Keratinocyte (primary cell): ENCODE measurements around the gene UNKL. TPM values are rescaled to one million over a fixed set of nuclear protein-coding genes. Genes with fewer than 3 reads are reported as not detected.

Experiments used
- DNase-seq: peaks from one replicate; pipeline ENCODE4 v3.0.0-alpha.2; 2011; ENCODE audit warnings: low read depth, missing footprints, low spot score
- FAIRE-seq: peaks from 2 replicates; lab custom pipeline; 2011; peaks lifted over from hg19 to GRCh38; lab: Jason Lieb, UNC
- H2AFZ ChIP-seq: 2 replicates; pipeline ENCODE4 v1.6.0; 2012; ENCODE audit warnings: low read length, control low read depth, inconsistent platforms; ENCODE audit not compliant: control insufficient read depth
- H3K27ac ChIP-seq: 2 replicates; pipeline ENCODE4 v1.5.1; 2011; ENCODE audit warnings: low read length; ENCODE audit not compliant: control insufficient read depth, insufficient read depth
- H3K27me3 ChIP-seq: 3 replicates; pipeline ENCODE4 v1.6.0; 2011; ENCODE audit warnings: low read length; ENCODE audit not compliant: control insufficient read depth, insufficient read depth; ENCODE audit errors: extremely low read depth
- H3K36me3 ChIP-seq, 2 experiments: 2 replicates in 1 of 2; 3 replicates in 1 of 2; pipeline ENCODE4 v1.5.1; 2011; ENCODE audit warnings: low read length in 2 of 2, mild to moderate bottlenecking in 1 of 2; ENCODE audit not compliant: control insufficient read depth in 2 of 2, insufficient read depth in 2 of 2; ENCODE audit errors: extremely low read depth in 1 of 2
- H3K4me1 ChIP-seq: 3 replicates; pipeline ENCODE4 v1.5.1; 2011; ENCODE audit warnings: low read length; ENCODE audit not compliant: control insufficient read depth, insufficient read depth; ENCODE audit errors: extremely low read depth
- H3K4me2 ChIP-seq: 3 replicates; pipeline ENCODE4 v1.6.0; 2011; ENCODE audit warnings: low read depth, low read length; ENCODE audit not compliant: control insufficient read depth, insufficient read depth; ENCODE audit errors: extremely low read depth
- H3K4me3 ChIP-seq, 3 experiments: fragments of 200-600 bp in 1 of 3; sonication (generic) in 1 of 3; 2 replicates in 2 of 3; 3 replicates in 1 of 3; pipeline ENCODE4 v1.5.1; 2011 to 2016; ENCODE audit warnings: low read length in 3 of 3, mild to moderate bottlenecking in 3 of 3, control low read depth in 2 of 3, inconsistent platforms in 1 of 3, low read depth in 1 of 3, mixed read lengths in 1 of 3, mixed run types in 1 of 3, moderate library complexity in 1 of 3; ENCODE audit not compliant: control insufficient read depth in 2 of 3, insufficient read depth in 2 of 3; ENCODE audit errors: extremely low read depth in 1 of 3
- H3K79me2 ChIP-seq: 2 replicates; pipeline ENCODE4 v1.6.0; 2012; ENCODE audit warnings: low read length; ENCODE audit not compliant: control insufficient read depth, insufficient read depth
- H3K9ac ChIP-seq: 3 replicates; pipeline ENCODE4 v1.6.0; 2011; ENCODE audit warnings: low read length; ENCODE audit not compliant: control insufficient read depth, insufficient read depth; ENCODE audit errors: extremely low read depth
- H3K9me1 ChIP-seq: 3 replicates; pipeline ENCODE4 v1.6.0; 2011; ENCODE audit warnings: low read length; ENCODE audit not compliant: control insufficient read depth, insufficient read depth; ENCODE audit errors: extremely low read depth
- H3K9me3 ChIP-seq: 2 replicates; pipeline ENCODE4 v1.5.1; 2012; ENCODE audit warnings: low read depth, low read length; ENCODE audit not compliant: control insufficient read depth
- H4K20me1 ChIP-seq: 3 replicates; pipeline ENCODE4 v1.6.0; 2011; ENCODE audit warnings: low read length; ENCODE audit not compliant: control insufficient read depth, insufficient read depth; ENCODE audit errors: extremely low read depth
- CTCF ChIP-seq, 3 experiments: IDR thresholded peaks in 1 of 3; conservative IDR thresholded peaks in 1 of 3; optimal IDR thresholded peaks in 1 of 3; 2 replicates in 2 of 3; 3 replicates in 1 of 3; pipeline versions ENCODE3 to v1.5.1; 2011; ENCODE audit warnings: low read length in 3 of 3, mild to moderate bottlenecking in 3 of 3, moderate library complexity in 2 of 3, control low read depth in 1 of 3, inconsistent platforms in 1 of 3; ENCODE audit not compliant: insufficient read depth in 2 of 3; ENCODE audit errors: extremely low read depth in 1 of 3
- EZH2 ChIP-seq: IDR thresholded peaks from one replicate; pipeline ENCODE4 v1.6.1; 2012; ENCODE audit warnings: inconsistent platforms, mild to moderate bottlenecking, low read length, moderate library complexity
- dilution Hi-C: fragments of 300-500 bp; cut with MboI; formaldehyde crosslinking; loops from one replicate; pipeline ENCODE4 v1.7.0; 2020; ENCODE audit warnings: low sequenced_read_pairs; ENCODE audit not compliant: extremely low pct_ligation_motif_present
- polyA plus RNA-seq, 5 experiments: library from polyadenylated mRNA; depleted of rRNA in 3 of 5; stranded (reverse) in 3 of 5; stranded (forward) in 1 of 5; unstranded in 1 of 5; fragments of >200 nt; gene quantifications; 1 replicate in 1 of 5; 2 replicates in 3 of 5; 3 replicates in 1 of 5; pipeline versions ENCODE4 v1.2.1 to v1.2.3, GENCODE V29; 2011 to 2012; ENCODE audit warnings: missing spikeins in 2 of 5, low read depth in 1 of 5, low replicate concordance in 1 of 5

Gene UNKL
- polyA plus RNA-seq, 1 donor (not counting 4 experiments of a cell fraction or from before 2014, with no cell fraction given) = 2.3 TPM

DNA sequence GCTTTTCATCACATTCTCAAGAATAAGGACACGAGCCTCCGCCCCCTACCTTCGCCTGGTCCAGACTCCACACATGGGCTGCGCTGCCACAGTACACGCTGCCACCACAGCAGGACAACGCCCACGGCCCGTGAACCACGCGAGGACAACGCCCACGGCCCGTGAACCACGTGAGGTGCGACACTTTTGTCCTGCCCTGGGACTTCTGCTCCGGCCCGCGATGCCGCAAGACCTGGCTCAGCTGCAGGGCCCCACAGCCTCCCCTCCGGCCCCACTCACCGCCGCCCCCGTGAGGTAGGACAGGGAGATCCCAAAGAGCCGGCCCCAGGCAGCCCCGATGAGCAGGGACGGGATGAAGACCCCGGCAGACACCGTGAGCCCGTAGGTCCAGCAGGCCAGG, 35.7 kb upstream of the UNKL start:
- dilution Hi-C loops = no loop called here

DNA sequence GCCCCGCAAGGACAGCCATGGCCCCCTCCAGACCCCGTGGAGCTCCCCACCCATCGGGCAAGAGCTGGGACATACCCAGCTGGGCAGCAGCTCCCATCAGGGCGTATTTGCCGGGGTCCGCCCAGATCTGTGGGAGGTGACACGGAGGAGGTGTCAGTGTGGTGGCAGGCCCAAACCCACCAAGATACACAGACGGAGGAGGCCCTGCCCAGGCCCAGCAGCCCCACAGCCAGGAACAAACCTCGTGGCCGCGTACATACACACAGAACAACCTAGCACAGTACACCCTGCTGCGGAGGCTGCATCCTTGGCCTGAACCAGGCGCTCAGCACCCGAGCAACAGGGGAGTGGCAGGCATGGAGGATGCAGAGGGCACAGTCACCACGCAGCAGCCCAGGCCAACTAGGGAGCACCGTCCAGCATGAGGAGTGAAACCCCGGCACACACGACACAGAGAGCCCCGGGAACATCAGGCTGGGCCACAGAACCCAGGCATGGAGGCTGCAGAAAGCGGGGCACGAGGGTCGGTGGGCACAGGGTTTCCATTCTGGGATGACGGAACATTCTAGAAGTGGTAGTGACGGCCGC, 34.8 kb upstream of the UNKL start:
- dilution Hi-C loops = no loop called here
- H4K20me1 ChIP-seq = no peaks in the 10 kb centered on the region
- no peaks in the 10 kb centered on the region for H3K9me3 ChIP-seq
- no peaks in the 10 kb centered on the region for H3K27me3 ChIP-seq
- no peak overlapping the region for H3K4me3 ChIP-seq
- no peak for FAIRE-seq
- H3K4me2 ChIP-seq = no peak overlapping the region
- no peaks in the 10 kb centered on the region for H3K79me2 ChIP-seq
- H3K4me1 ChIP-seq = no peaks in the 10 kb centered on the region
- H3K9me1 ChIP-seq = no peaks in the 10 kb centered on the region
- no peak overlapping the region for H2AFZ ChIP-seq
- H3K27ac ChIP-seq = no peak overlapping the region
- TF ChIP-seq EZH2 (no peak), CTCF (optimal IDR thresholded peaks at IDR 0.05 in 1 of 3, IDR thresholded peaks at IDR 0.05 in 1 of 3, conservative IDR thresholded peaks at IDR 0.05 in 1 of 3; ENCODE audit: extremely low read depth in 1 of 3, insufficient read depth in 2 of 3, low read length in 3 of 3) (no peak)
- DNase-seq = no peak
- peaks cover 0 to 29% of the 10 kb centered on the region in 2 experiments for H3K36me3 ChIP-seq
- no peak overlapping the region for H3K9ac ChIP-seq

More for the DNA sequence above, 35.7 kb upstream of the UNKL start:
- Histone ChIP-seq H3K4me2 (no peak overlapping the region), H2AFZ (no peak overlapping the region), H3K79me2 (no peaks in the 10 kb centered on the region), H3K9me1 (no peaks in the 10 kb centered on the region), H3K9ac (no peak overlapping the region), H3K9me3 (no peaks in the 10 kb centered on the region), H3K36me3 (peaks cover 0 to 35% of the 10 kb centered on the region in 2 experiments), H3K27ac (no peak overlapping the region), H4K20me1 (no peaks in the 10 kb centered on the region), H3K27me3 (no peaks in the 10 kb centered on the region), H3K4me3 (no peak overlapping the region), H3K4me1 (no peaks in the 10 kb centered on the region)
- no peak for DNase-seq
- TF ChIP-seq EZH2 (no peak), CTCF (optimal IDR thresholded peaks at IDR 0.05 in 1 of 3, IDR thresholded peaks at IDR 0.05 in 1 of 3, conservative IDR thresholded peaks at IDR 0.05 in 1 of 3; ENCODE audit: extremely low read depth in 1 of 3, insufficient read depth in 2 of 3, low read length in 3 of 3) (no peak)
- FAIRE-seq = no peak
